Smooth muscle cell of the coronary artery (primary cell): Measurements from ENCODE around the gene CD86. TPM values are rescaled to one million over a fixed set of nuclear protein-coding genes. Genes with fewer than 3 reads are reported as not detected.

ENCODE experiments used
- total RNA-seq: library from RNA; depleted of rRNA; stranded (reverse); fragments of >200 nt; gene quantifications from 2 replicates; pipeline ENCODE4 v1.2.3, GENCODE V29; 2014; ENCODE audit warnings: low replicate concordance

Gene CD86, protein sequence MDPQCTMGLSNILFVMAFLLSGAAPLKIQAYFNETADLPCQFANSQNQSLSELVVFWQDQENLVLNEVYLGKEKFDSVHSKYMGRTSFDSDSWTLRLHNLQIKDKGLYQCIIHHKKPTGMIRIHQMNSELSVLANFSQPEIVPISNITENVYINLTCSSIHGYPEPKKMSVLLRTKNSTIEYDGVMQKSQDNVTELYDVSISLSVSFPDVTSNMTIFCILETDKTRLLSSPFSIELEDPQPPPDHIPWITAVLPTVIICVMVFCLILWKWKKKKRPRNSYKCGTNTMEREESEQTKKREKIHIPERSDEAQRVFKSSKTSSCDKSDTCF
- total RNA-seq, result not detected in 2 replicates

DNA sequence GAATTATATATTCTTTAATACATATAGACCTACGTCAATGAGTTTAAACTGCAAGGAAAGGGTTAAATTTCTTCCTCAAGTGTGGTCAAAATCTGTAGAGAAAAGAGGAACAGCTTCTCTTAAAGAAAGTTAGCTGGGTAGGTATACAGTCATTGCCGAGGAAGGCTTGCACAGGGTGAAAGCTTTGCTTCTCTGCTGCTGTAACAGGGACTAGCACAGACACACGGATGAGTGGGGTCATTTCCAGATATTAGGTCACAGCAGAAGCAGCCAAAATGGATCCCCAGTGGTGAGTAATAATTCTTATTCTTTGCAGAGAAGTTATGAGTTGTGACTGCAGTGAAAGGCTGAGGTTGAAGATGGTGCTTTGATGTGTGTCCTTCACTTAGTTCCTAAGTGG lies at the start of gene CD86:
TSS of gene CD86 (plus strand) at position 148 of the 400 bp plus-strand sequence. CDS start at position 276, 128 bp downstream.

DNA sequence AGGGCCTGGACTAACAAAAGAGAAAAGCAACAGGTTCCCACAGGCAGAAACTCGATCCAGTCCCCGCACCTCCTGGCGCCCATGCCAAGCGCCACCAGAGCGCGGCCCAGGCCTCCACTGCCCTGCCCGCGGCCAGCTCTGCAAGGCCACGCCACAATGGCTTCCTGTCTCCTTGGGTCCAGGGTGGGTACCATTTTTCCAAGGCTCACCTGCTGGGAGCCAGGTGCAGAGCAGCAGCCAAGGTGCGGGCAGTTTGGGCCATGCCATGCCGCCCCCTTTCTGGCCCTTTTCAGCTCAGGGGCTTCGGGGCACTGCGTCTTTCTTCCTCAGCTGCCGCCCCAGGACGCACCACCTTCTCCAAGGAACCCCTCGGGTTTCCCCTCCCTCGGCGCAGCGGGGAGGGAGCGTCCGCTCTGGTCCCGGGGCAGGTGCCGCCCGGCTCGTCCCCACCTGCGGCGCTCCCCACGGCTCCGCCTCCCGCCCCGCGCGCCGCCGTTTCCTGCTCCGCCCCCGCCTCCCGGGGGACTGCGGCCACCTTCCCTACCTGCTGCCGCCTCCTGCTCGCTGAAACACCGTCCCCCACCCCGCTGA lies 33.3 kb upstream of the CD86 start, which contains the start of gene ILDR1:
TSS of gene ILDR1 (minus strand) at position 437 of the 591 bp plus-strand sequence. CDS start at position 267, 170 bp downstream.

Other genes with a start within 250 kb of the CD86 start
- 13.3 and 14.3 TPM in 2 replicates for gene IQCB1, start 220.3 kb upstream of the CD86 start, total RNA-seq
- gene EAF2, start 220.2 kb upstream of the CD86 start, total RNA-seq, result 1.8 and 2.8 TPM in 2 replicates
- gene SLC15A2, start 161.0 kb upstream of the CD86 start, total RNA-seq, result 0.15 and 1.3 TPM in 2 replicates
- not detected in 2 replicates for gene ILDR1, start 33.1 kb upstream of the CD86 start, total RNA-seq
- gene CASR, start 128.3 kb downstream of the CD86 start, total RNA-seq, result under 0.01 TPM in 1 of 2 replicates, not detected in the other